ENCODE results near the gene DCPS.

DCPS gene

DNA sequence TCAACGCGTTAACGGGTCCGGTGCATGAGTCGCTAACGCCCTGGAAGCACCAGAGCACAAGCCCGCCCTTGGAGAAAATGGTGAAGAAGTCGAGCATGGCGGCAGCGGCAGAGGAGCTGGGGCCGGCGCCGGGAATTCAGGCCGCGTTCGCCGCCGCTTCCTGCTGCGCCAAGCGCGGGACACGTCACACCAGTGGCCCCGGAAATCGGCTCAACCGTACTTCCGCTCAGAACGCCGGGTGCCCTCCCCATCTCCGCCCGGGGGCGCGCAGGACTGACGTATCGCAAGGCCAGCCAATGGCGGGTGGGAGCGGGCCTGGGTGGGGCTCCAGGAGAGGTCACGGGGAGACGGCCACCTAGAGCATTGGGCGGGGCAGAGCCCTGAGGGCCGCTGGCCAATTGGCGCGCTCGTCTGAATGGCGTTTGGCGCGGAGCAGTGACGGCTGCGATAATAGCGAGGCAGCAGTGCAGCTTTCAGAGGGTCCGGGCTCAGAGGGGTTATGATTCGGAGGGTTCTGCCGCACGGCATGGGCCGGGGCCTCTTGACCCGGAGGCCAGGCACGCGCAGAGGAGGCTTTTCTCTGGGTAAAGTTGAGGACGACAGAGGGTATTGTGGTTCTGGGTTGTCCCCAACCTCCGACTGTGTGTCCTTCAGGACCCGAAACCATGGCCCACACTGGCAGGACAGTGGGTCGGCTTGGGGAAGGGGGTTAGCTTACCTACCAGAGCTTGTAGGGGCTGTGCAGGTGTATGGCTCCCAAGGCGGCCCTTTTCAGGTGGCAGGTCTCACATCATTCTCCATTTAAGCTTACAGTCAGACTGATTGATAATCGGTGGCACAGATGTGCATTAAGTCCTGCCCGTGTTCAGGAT is 34.9 kb upstream of the DCPS start, which contains the start of the genes FOXRED1 and SRPRA:
Gene FOXRED1, plus strand, starts transcription at position 447 of the 872 bp plus-strand sequence. Its CDS starts 53 bp downstream, at position 500.
Gene SRPRA, minus strand, starts transcription at position 188 of the 872 bp plus-strand sequence. Its CDS starts 91 bp downstream, at position 97.
- H3K4me3 Mint-ChIP-seq: peak within 1 kb of the TSS; percentile 95
- peaks cover 49% of the 10 kb centered on the region for H3K36me3 Mint-ChIP-seq (ENCODE audit: low read depth)
- no peaks in the 10 kb centered on the region for H3K27me3 Mint-ChIP-seq (ENCODE audit: low read depth, poor library complexity)
- H3K4me1 Mint-ChIP-seq: peaks cover 31% of the 10 kb centered on the region
- H3K9me3 Mint-ChIP-seq: no peaks in the 10 kb centered on the region
- H3K27ac Mint-ChIP-seq: peak within 1 kb of the TSS; percentile 100
- peak; percentile 99 for DNase-seq
- no peak for TF ChIP-seq CTCF (IDR thresholded peaks at IDR 0.05)

DNA sequence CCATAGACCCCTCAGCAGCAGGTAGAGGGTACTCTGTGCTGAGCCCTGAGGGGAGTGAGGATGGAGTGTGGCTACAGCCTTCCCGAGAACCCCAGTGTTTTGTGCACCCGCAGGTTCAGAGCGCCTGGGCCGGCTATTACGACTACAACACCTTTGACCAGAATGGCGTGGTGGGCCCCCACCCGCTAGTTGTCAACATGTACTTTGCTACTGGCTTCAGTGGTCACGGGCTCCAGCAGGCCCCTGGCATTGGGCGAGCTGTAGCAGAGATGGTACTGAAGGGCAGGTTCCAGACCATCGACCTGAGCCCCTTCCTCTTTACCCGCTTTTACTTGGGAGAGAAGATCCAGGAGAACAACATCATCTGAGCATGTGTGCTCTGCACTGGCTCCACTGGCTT is 26.5 kb upstream of the DCPS start:
- Mint-ChIP-seq H3K4me1 (peaks cover 24% of the 10 kb centered on the region), H3K27me3 (ENCODE audit: low read depth, poor library complexity) (no peaks in the 10 kb centered on the region), H3K9me3 (no peaks in the 10 kb centered on the region), H3K27ac (no peak overlapping the region), H3K4me3 (no peak overlapping the region), H3K36me3 (ENCODE audit: low read depth) (peaks cover 47% of the 10 kb centered on the region)
- no peak for DNase-seq
- TF ChIP-seq CTCF (IDR thresholded peaks at IDR 0.05): no peak

- no peak for TF ChIP-seq CTCF (IDR thresholded peaks at IDR 0.05)
- peaks cover 28% of the 10 kb centered on the region for H3K4me1 Mint-ChIP-seq
- H3K27me3 Mint-ChIP-seq (ENCODE audit: low read depth, poor library complexity): no peaks in the 10 kb centered on the region
- no peaks in the 10 kb centered on the region for H3K9me3 Mint-ChIP-seq
- peak overlapping the region; percentile 65 for H3K27ac Mint-ChIP-seq
- no peak overlapping the region for H3K4me3 Mint-ChIP-seq
- DNase-seq: no peak
- H3K36me3 Mint-ChIP-seq (ENCODE audit: low read depth): peaks cover 43% of the 10 kb centered on the region
Measured at GRCh38 chr11:126277780-126278179, 26.1 kb upstream of the DCPS start.

DNA sequence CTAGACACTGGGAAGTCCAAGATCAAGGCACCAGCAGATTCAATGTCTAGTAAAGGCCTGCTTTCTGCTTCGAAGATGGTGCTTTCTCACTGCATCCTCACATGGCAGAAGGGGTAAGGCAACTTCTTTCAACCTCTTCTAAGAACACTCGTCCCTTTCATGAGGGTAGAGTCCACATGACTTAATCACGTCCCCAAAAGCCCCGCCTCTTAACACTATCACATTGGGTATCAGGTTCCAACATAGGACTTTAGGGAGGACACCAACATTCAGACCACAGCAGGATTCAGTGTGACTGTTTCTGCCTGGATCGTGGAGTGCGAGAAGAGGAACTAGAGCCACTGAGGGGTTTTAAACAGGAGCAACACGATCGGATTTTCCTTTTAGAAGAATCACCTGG is 24.7 kb upstream of the DCPS start:
- peaks cover 30% of the 10 kb centered on the region for H3K36me3 Mint-ChIP-seq (ENCODE audit: low read depth)
- peak overlapping the region; percentile 20 for H3K27ac Mint-ChIP-seq
- H3K4me1 Mint-ChIP-seq: peaks cover 34% of the 10 kb centered on the region
- TF ChIP-seq CTCF (IDR thresholded peaks at IDR 0.05): no peak
- H3K9me3 Mint-ChIP-seq: no peaks in the 10 kb centered on the region
- no peaks in the 10 kb centered on the region for H3K27me3 Mint-ChIP-seq (ENCODE audit: low read depth, poor library complexity)
- DNase-seq: no peak
- H3K4me3 Mint-ChIP-seq: no peak overlapping the region

DNA sequence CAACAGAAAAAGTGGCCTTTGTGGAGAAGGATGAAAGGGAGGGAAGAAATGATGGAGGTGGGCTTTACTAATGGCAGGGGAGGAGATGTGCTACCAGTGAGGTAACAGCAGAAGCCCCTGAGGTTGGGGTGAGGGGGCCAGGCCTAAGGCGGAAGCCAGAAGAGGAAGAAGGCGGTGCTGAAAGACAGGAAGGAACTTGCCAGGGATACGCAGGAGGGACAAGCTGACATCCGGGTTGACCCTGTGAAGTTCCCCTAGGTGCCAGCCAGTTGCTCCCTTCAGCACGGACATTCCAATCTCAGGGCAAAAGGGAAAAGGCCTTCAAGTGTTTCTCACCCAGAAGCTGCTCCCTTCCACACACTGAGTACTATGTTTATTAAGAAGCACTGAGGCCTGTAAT is 23.3 kb upstream of the DCPS start:
- no peak for TF ChIP-seq CTCF (IDR thresholded peaks at IDR 0.05)
- Mint-ChIP-seq H3K36me3 (ENCODE audit: low read depth) (peaks cover 16% of the 10 kb centered on the region), H3K27ac (no peak overlapping the region), H3K9me3 (no peaks in the 10 kb centered on the region), H3K27me3 (ENCODE audit: low read depth, poor library complexity) (peaks cover under 1% of the 10 kb centered on the region), H3K4me3 (no peak overlapping the region), H3K4me1 (peaks cover 39% of the 10 kb centered on the region)
- no peak for DNase-seq
